Endothelial cell of umbilical vein (primary cell): ENCODE results near the gene ATP6V1E1. TPM values are rescaled to one million over a fixed set of nuclear protein-coding genes. Genes with fewer than 3 reads are reported as not detected.

Experiments
- BruUV-seq: library from RNA; stranded (reverse); fragments of 400-500 nt; replicated peaks from 2 replicates; lab custom pipeline; 2021; lab: Mats Ljungman, UMichigan
- CTCF ChIA-PET: fragments of 300-600, 350-600 bp; sonication (Branson Sonifier 250); formaldehyde crosslinking; loops from one replicate; lab custom pipeline; 2021; ENCODE audit warnings: antibody characterized with exemption, inconsistent platforms; lab: Charles Lee
- POLR2A ChIA-PET: fragments of 300-600, 350-600 bp; sonication (Branson Sonifier 250); formaldehyde crosslinking; loops from one replicate; lab custom pipeline; 2021; ENCODE audit warnings: antibody characterized with exemption, inconsistent platforms; lab: Charles Lee
- DNase-seq: peaks from one replicate; pipeline ENCODE4 v3.0.0-alpha.2; 2011; ENCODE audit warnings: low read depth, low spot score
- FAIRE-seq: peaks from 2 replicates; lab custom pipeline; 2011; peaks lifted over from hg19 to GRCh38; lab: Jason Lieb, UNC
- H2AFZ ChIP-seq: 2 replicates; pipeline ENCODE4 v1.6.0; 2012; ENCODE audit warnings: low read depth, low read length, control low read depth, inconsistent platforms
- H3K27ac ChIP-seq: 2 replicates; pipeline ENCODE4 v1.5.1; 2011; ENCODE audit warnings: low read depth, mild to moderate bottlenecking, control low read depth, low read length, moderate library complexity; ENCODE audit not compliant: insufficient read depth
- H3K27me3 ChIP-seq, 2 experiments: 2 replicates each; pipeline versions ENCODE4 v1.6.0 to v1.6.1; 2011; ENCODE audit warnings: low read length in 2 of 2, mixed read lengths in 1 of 2; ENCODE audit not compliant: control insufficient read depth in 2 of 2, insufficient read depth in 2 of 2
- H3K36me3 ChIP-seq, 2 experiments: 2 replicates in 1 of 2; 3 replicates in 1 of 2; pipeline ENCODE4 v1.5.1; 2011; ENCODE audit warnings: low read length in 2 of 2, mild to moderate bottlenecking in 1 of 2, moderate library complexity in 1 of 2; ENCODE audit not compliant: control insufficient read depth in 2 of 2, insufficient read depth in 2 of 2; ENCODE audit errors: extremely low read depth in 1 of 2
- H3K4me1 ChIP-seq: 3 replicates; pipeline ENCODE4 v1.5.1; 2011; ENCODE audit warnings: mild to moderate bottlenecking, low read length; ENCODE audit not compliant: control insufficient read depth, insufficient read depth; ENCODE audit errors: extremely low read depth
- H3K4me2 ChIP-seq: 2 replicates; pipeline ENCODE4 v1.6.1; 2011; ENCODE audit warnings: low read length, control low read depth, mixed read lengths; ENCODE audit not compliant: insufficient read depth
- H3K4me3 ChIP-seq, 3 experiments: fragments of 200-600 bp in 1 of 3; sonication (generic), shearing (Covaris generic) in 1 of 3; replicated peaks in 1 of 3; 2 replicates each; pipeline ENCODE4 v1.5.1; 2011 to 2016; ENCODE audit warnings: control low read depth in 3 of 3, low read length in 3 of 3, mild to moderate bottlenecking in 2 of 3, inconsistent platforms in 1 of 3, low read depth in 1 of 3, moderate library complexity in 1 of 3; ENCODE audit not compliant: insufficient read depth in 1 of 3
- H3K79me2 ChIP-seq: 2 replicates; pipeline ENCODE4 v1.6.0; 2012; ENCODE audit warnings: low read length, inconsistent platforms; ENCODE audit not compliant: control insufficient read depth, insufficient read depth
- H3K9ac ChIP-seq: replicated peaks from 2 replicates; pipeline ENCODE3; 2011; ENCODE audit warnings: low read length, control low read depth; ENCODE audit not compliant: insufficient read depth; ENCODE audit errors: extremely low read depth
- H3K9me1 ChIP-seq: replicated peaks from 3 replicates; pipeline ENCODE4 v1.6.0; 2011; ENCODE audit warnings: mild to moderate bottlenecking, low read length; ENCODE audit not compliant: control insufficient read depth, insufficient read depth; ENCODE audit errors: extremely low read depth
- H3K9me3 ChIP-seq: replicated peaks from 2 replicates; pipeline ENCODE4 v1.5.1; 2012; ENCODE audit warnings: low read length, inconsistent platforms; ENCODE audit not compliant: control insufficient read depth, insufficient read depth
- H4K20me1 ChIP-seq: replicated peaks from 2 replicates; pipeline ENCODE3; 2011; ENCODE audit warnings: mild to moderate bottlenecking, low read length; ENCODE audit not compliant: control insufficient read depth, insufficient read depth; ENCODE audit errors: extremely low read depth
- EZH2 ChIP-seq: IDR thresholded peaks from 2 replicates; pipeline ENCODE4 v1.6.1; 2012; ENCODE audit warnings: borderline replicate concordance, low read depth, mild to moderate bottlenecking, moderate library complexity, low read length, inconsistent platforms; ENCODE audit not compliant: severe bottlenecking
- FOS ChIP-seq: IDR thresholded peaks from 2 replicates; pipeline ENCODE4 v1.6.1; 2011; ENCODE audit warnings: mild to moderate bottlenecking, low read length, moderate library complexity, borderline replicate concordance; ENCODE audit not compliant: insufficient read depth
- GATA2 ChIP-seq: IDR thresholded peaks from 2 replicates; pipeline ENCODE4 v1.7.0; 2011; ENCODE audit warnings: low read depth, mild to moderate bottlenecking, moderate library complexity, mixed read lengths, low read length; ENCODE audit not compliant: insufficient read length, insufficient read depth
- JUN ChIP-seq: IDR thresholded peaks from 2 replicates; pipeline ENCODE4 v1.6.1; 2011; ENCODE audit warnings: borderline replicate concordance, low read depth; ENCODE audit not compliant: insufficient read length, insufficient read depth
- MYC ChIP-seq: IDR thresholded peaks from one replicate; pipeline ENCODE4 v1.6.1; 2011; ENCODE audit warnings: mild to moderate bottlenecking, low read depth, low read length
- POLR2A ChIP-seq: IDR thresholded peaks from 2 replicates; pipeline ENCODE4 v1.6.1; 2012; ENCODE audit warnings: low read depth, mild to moderate bottlenecking, control low read depth, low read length
- POLR2AphosphoS5 ChIP-seq: IDR thresholded peaks from 2 replicates; pipeline ENCODE4 v1.6.1; 2012; ENCODE audit warnings: low read depth, mild to moderate bottlenecking, control low read depth, low read length, moderate library complexity; ENCODE audit not compliant: insufficient read depth
- dilution Hi-C: fragments of 300-500 bp; cut with MboI; formaldehyde crosslinking; loops from one replicate; pipeline ENCODE4 v1.15.0; 2019; ENCODE audit warnings: low sequenced_read_pairs; ENCODE audit not compliant: extremely low pct_ligation_motif_present
- intact Hi-C: fragments of 100-400 bp; cut with micrococcal nuclease; formaldehyde crosslinking; loops from one replicate; pipeline ENCODE4 v1.10.0; 2022
- polyA plus RNA-seq, 4 experiments: library from polyadenylated mRNA; depleted of rRNA in 3 of 4; stranded (reverse) in 3 of 4; unstranded in 1 of 4; fragments of >200 nt; gene quantifications; 2 replicates each; pipeline versions ENCODE4 v1.2.1 to v1.2.3, GENCODE V29; 2011 to 2012; ENCODE audit warnings: missing spikeins in 1 of 4
- total RNA-seq: library from RNA; stranded (reverse); gene quantifications from 2 replicates; pipeline ENCODE4 v1.2.3, GENCODE V29; 2021
- TF ChIP-seq, protein P1 (sequence below): IDR thresholded peaks from 2 replicates; pipeline ENCODE4 v1.6.1; 2011; ENCODE audit not compliant: insufficient read depth, insufficient read length
- TF ChIP-seq, protein P2 (sequence below), 2 donors: IDR thresholded peaks; 1 replicate in 1 of 2; 2 replicates in 1 of 2; pipeline ENCODE4 v1.5.1; 2011; ENCODE audit warnings: low read length in 2 of 2, mild to moderate bottlenecking in 2 of 2, moderate library complexity in 2 of 2, control low read depth in 1 of 2, inconsistent platforms in 1 of 2, low read depth in 1 of 2; ENCODE audit not compliant: insufficient read depth in 1 of 2; ENCODE audit errors: extremely low read depth in 1 of 2

ATP6V1E1 gene
- total and polyA plus RNA-seq, 2 donors (not counting 3 experiments of a cell fraction or from before 2014, with no cell fraction given) = 95.2 to 113 TPM

DNA sequence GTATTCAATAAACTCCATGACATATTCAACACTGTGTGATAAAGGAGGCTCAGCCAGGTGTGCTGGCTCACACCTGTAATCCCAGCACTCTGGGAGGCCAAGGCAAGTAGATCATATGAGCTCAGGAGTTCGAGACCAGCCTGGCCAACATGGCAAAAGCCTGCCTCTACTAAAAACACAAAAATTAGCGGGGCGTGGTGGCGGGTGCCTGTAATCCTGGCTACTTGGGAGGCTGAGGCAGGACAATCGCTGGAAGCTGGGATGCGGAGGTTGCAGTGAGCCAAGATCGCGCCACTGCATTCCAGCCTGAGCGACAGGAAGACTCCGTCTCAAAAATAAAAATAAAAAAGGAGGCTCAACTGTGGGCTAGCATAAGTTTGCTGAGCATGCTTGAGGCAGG, 69.4 kb downstream of the ATP6V1E1 start:
- no peak overlapping the region for H2AFZ ChIP-seq
- H3K4me2 ChIP-seq = no peak overlapping the region
- H3K4me3 ChIP-seq = no peak overlapping the region
- no peaks in the 10 kb centered on the region for H3K4me1 ChIP-seq
- FAIRE-seq = no peak
- TF ChIP-seq, protein P1, sequence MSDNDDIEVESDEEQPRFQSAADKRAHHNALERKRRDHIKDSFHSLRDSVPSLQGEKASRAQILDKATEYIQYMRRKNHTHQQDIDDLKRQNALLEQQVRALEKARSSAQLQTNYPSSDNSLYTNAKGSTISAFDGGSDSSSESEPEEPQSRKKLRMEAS = no peak
- TF ChIP-seq, protein P2, sequence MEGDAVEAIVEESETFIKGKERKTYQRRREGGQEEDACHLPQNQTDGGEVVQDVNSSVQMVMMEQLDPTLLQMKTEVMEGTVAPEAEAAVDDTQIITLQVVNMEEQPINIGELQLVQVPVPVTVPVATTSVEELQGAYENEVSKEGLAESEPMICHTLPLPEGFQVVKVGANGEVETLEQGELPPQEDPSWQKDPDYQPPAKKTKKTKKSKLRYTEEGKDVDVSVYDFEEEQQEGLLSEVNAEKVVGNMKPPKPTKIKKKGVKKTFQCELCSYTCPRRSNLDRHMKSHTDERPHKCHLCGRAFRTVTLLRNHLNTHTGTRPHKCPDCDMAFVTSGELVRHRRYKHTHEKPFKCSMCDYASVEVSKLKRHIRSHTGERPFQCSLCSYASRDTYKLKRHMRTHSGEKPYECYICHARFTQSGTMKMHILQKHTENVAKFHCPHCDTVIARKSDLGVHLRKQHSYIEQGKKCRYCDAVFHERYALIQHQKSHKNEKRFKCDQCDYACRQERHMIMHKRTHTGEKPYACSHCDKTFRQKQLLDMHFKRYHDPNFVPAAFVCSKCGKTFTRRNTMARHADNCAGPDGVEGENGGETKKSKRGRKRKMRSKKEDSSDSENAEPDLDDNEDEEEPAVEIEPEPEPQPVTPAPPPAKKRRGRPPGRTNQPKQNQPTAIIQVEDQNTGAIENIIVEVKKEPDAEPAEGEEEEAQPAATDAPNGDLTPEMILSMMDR (IDR thresholded peaks at IDR 0.05; ENCODE audit: extremely low read depth in 1 of 2, insufficient read depth in 1 of 2, low read depth in 1 of 2, low read length in 2 of 2) = no peak
- TF ChIP-seq EZH2 = no peak
- no peak for TF ChIP-seq POLR2AphosphoS5
- TF ChIP-seq MYC = no peak
- TF ChIP-seq FOS = no peak
- no peak for TF ChIP-seq GATA2
- no peak for TF ChIP-seq JUN
- TF ChIP-seq POLR2A = no peak
- no peaks in the 10 kb centered on the region for H3K79me2 ChIP-seq
- no peaks in the 10 kb centered on the region for H3K9me3 ChIP-seq
- no peaks in the 10 kb centered on the region for H4K20me1 ChIP-seq
- POLR2A ChIA-PET = no interaction called here
- no peaks in the 10 kb centered on the region for H3K36me3 ChIP-seq
- H3K27ac ChIP-seq = no peak overlapping the region
- dilution Hi-C loops (no loop called here), intact Hi-C loops (loop anchor here (2.0 to 10.0 kb wide), 2 partner anchors 146 to 518 kb away; partner anchors contain the start of gene PEX26)
- H3K9ac ChIP-seq = no peak overlapping the region
- no peak for DNase-seq
- H3K9me1 ChIP-seq = no peaks in the 10 kb centered on the region
- CTCF ChIA-PET = interaction anchor here (0.7 to 3.1 kb wide), 23 partner anchors 11 to 518 kb away, joined by 3 to 38 read pairs (median 4); partner anchors contain the start of gene PEX26
- BruUV-seq = no TSS peak
- peaks cover 6 to 7% of the 10 kb centered on the region in 2 experiments for H3K27me3 ChIP-seq
